Neural cell (in vitro differentiated cells): ENCODE measurements around the gene DRICH1. TPM values are rescaled to one million over a fixed set of nuclear protein-coding genes. Genes with fewer than 3 reads are reported as not detected.

Experiments
- H2AFZ ChIP-seq: fragments of 200-600, 300-800 bp; sonication (generic), shearing (Covaris generic); 2 replicates; pipeline ENCODE4 v1.6.0; 2014; ENCODE audit warnings: low read depth, mild to moderate bottlenecking, antibody characterized with exemption, low read length, moderate library complexity
- H3F3A ChIP-seq: fragments of 200-600 bp; shearing (Covaris generic); 2 replicates; pipeline ENCODE4 v1.6.1; 2016; ENCODE audit warnings: mild to moderate bottlenecking, moderate library complexity, mixed read lengths, antibody characterized with exemption, low read length; ENCODE audit not compliant: insufficient read depth, poor library complexity, severe bottlenecking
- H3K27ac ChIP-seq: fragments of 200-600, 300-800 bp; sonication (generic), shearing (Covaris generic); 2 replicates; pipeline ENCODE4 v1.5.1; 2014; ENCODE audit warnings: mild to moderate bottlenecking, low read length, moderate library complexity
- H3K27me3 ChIP-seq: fragments of 300-800, 200-600 bp; sonication (generic), shearing (Covaris generic); 2 replicates; pipeline ENCODE4 v1.6.0; 2014; ENCODE audit warnings: mild to moderate bottlenecking, low read depth, low read length, moderate library complexity; ENCODE audit not compliant: insufficient read depth
- H3K36me3 ChIP-seq: fragments of 300-800, 200-600 bp; sonication (generic), shearing (Covaris generic); 2 replicates; pipeline ENCODE4 v1.5.1; 2014; ENCODE audit warnings: mild to moderate bottlenecking, antibody characterized with exemption, low read length, moderate library complexity; ENCODE audit not compliant: insufficient read depth
- H3K4me2 ChIP-seq: fragments of 300-800, 200-600 bp; sonication (generic), shearing (Covaris generic); 2 replicates; pipeline ENCODE4 v1.6.0; 2014; ENCODE audit warnings: mild to moderate bottlenecking, low read length
- H3K4me3 ChIP-seq: fragments of 300-800, 200-600 bp; sonication (generic), shearing (Covaris generic); 2 replicates; pipeline ENCODE4 v1.5.1; 2014; ENCODE audit warnings: mild to moderate bottlenecking, low read length, moderate library complexity
- H3K79me2 ChIP-seq: fragments of 200-600 bp; shearing (Covaris generic); replicated peaks from 2 replicates; pipeline ENCODE4 v1.6.0; 2014; ENCODE audit warnings: mild to moderate bottlenecking, low read length, moderate library complexity; ENCODE audit not compliant: insufficient read depth
- H3K9ac ChIP-seq: fragments of 300-800, 200-600 bp; sonication (generic), shearing (Covaris generic); 2 replicates; pipeline ENCODE4 v1.6.1; 2016; ENCODE audit warnings: mild to moderate bottlenecking, low read length, mixed read lengths
- H3K9me2 ChIP-seq: fragments of 200-600 bp; shearing (Covaris generic); 2 replicates; pipeline ENCODE4 v1.6.1; 2016; ENCODE audit warnings: mild to moderate bottlenecking, low read length, mixed read lengths; ENCODE audit not compliant: insufficient read depth
- H3K9me3 ChIP-seq: fragments of 200-600, 300-800 bp; sonication (generic), shearing (Covaris generic); 2 replicates; pipeline ENCODE4 v1.6.1; 2016; ENCODE audit warnings: mild to moderate bottlenecking, mixed run types, low read length, moderate library complexity, mixed read lengths
- H4K20me1 ChIP-seq: fragments of 200-600 bp; shearing (Covaris generic); 2 replicates; pipeline ENCODE4 v1.6.1; 2016; ENCODE audit warnings: mild to moderate bottlenecking, mixed run types; ENCODE audit not compliant: insufficient read depth
- CTCF ChIP-seq: fragments of 450-650 bp; IDR thresholded peaks from 2 replicates; pipeline ENCODE4 v1.5.1; 2014; ENCODE audit warnings: antibody characterized with exemption, mild to moderate bottlenecking, moderate library complexity; ENCODE audit not compliant: poor library complexity, severe bottlenecking
- EP300 ChIP-seq: fragments of 450-650 bp; conservative IDR thresholded peaks from 2 replicates; pipeline ENCODE4 v1.6.1; 2014; ENCODE audit warnings: antibody characterized with exemption, mild to moderate bottlenecking, moderate library complexity; ENCODE audit not compliant: poor library complexity, severe bottlenecking
- EZH2 ChIP-seq: fragments of 200-600, 300-800 bp; shearing (Covaris generic), sonication (generic); IDR thresholded peaks from 2 replicates; pipeline ENCODE4 v1.6.1; 2014; ENCODE audit warnings: antibody characterized with exemption, low read length, borderline replicate concordance, mild to moderate bottlenecking; ENCODE audit not compliant: insufficient read depth, poor library complexity, severe bottlenecking
- MXI1 ChIP-seq: fragments of 450-650 bp; conservative IDR thresholded peaks from 2 replicates; pipeline ENCODE4 v1.6.1; 2014; ENCODE audit warnings: antibody characterized with exemption, mild to moderate bottlenecking; ENCODE audit not compliant: poor library complexity, severe bottlenecking
- POLR2AphosphoS5 ChIP-seq: IDR thresholded peaks from 2 replicates; pipeline ENCODE4 v1.6.1; 2012
- RAD21 ChIP-seq: fragments of 450-650 bp; conservative IDR thresholded peaks from 2 replicates; pipeline ENCODE4 v1.6.1; 2014; ENCODE audit warnings: antibody characterized with exemption, mild to moderate bottlenecking, moderate library complexity
- SMC3 ChIP-seq: fragments of 450-650 bp; conservative IDR thresholded peaks from 2 replicates; pipeline ENCODE4 v1.6.1; 2014; ENCODE audit warnings: antibody characterized with exemption, mild to moderate bottlenecking, moderate library complexity; ENCODE audit not compliant: poor library complexity
- TAF1 ChIP-seq: IDR thresholded peaks from 2 replicates; pipeline ENCODE4 v1.6.1; 2012; ENCODE audit warnings: low read depth
- polyA plus RNA-seq: library from polyadenylated mRNA; depleted of rRNA; stranded (reverse); fragments of >200 nt; gene quantifications from 2 replicates; pipeline ENCODE4 v1.2.3, GENCODE V29; 2014
- TF ChIP-seq, protein P1 (sequence below): IDR thresholded peaks from 2 replicates; pipeline ENCODE4 v1.6.1; 2012; ENCODE audit warnings: borderline replicate concordance

DRICH1 gene
- polyA plus RNA-seq, 1 donor from 2014 or later, result 0.48 TPM

GRCh38 chr22:23569716-23570115, 62.4 kb downstream of the DRICH1 start:
- Histone ChIP-seq H3K27me3 (peaks cover 7% of the 10 kb centered on the region), H3K4me3 (no peak overlapping the region)

GRCh38 chr22:23569291-23569690, 62.8 kb downstream of the DRICH1 start:
- H2AFZ ChIP-seq, result no peak overlapping the region
- H3K9ac ChIP-seq, result no peak overlapping the region
- no peaks in the 10 kb centered on the region for H3K79me2 ChIP-seq
- no peaks in the 10 kb centered on the region for H3K9me2 ChIP-seq
- no peak overlapping the region for H3K4me2 ChIP-seq
- H4K20me1 ChIP-seq, result no peaks in the 10 kb centered on the region
- no peak overlapping the region for H3K27ac ChIP-seq
- no peaks in the 10 kb centered on the region for H3K36me3 ChIP-seq
- TF ChIP-seq TAF1 (no peak), CTCF (no peak), SMC3 (no peak), MXI1 (no peak), RAD21 (no peak), POLR2AphosphoS5 (no peak), EZH2 (no peak)
- H3F3A ChIP-seq, result no peaks in the 10 kb centered on the region
- no peaks in the 10 kb centered on the region for H3K9me3 ChIP-seq
- peaks cover 7% of the 10 kb centered on the region for H3K27me3 ChIP-seq
- no peak overlapping the region for H3K4me3 ChIP-seq

More at GRCh38 chr22:23569716-23570115, 62.4 kb downstream of the DRICH1 start:
- no peak overlapping the region for H3K4me2 ChIP-seq
- H3K36me3 ChIP-seq, result no peaks in the 10 kb centered on the region
- no peaks in the 10 kb centered on the region for H3F3A ChIP-seq
- no peaks in the 10 kb centered on the region for H4K20me1 ChIP-seq
- H3K27ac ChIP-seq, result no peak overlapping the region
- no peaks in the 10 kb centered on the region for H3K9me3 ChIP-seq
- H3K9me2 ChIP-seq, result no peaks in the 10 kb centered on the region
- H3K9ac ChIP-seq, result no peak overlapping the region
- no peak overlapping the region for H2AFZ ChIP-seq
- H3K79me2 ChIP-seq, result no peaks in the 10 kb centered on the region
- no peak for TF ChIP-seq POLR2AphosphoS5
- TF ChIP-seq CTCF, result no peak
- no peak for TF ChIP-seq EZH2
- TF ChIP-seq MXI1, result no peak
- TF ChIP-seq, protein P1, sequence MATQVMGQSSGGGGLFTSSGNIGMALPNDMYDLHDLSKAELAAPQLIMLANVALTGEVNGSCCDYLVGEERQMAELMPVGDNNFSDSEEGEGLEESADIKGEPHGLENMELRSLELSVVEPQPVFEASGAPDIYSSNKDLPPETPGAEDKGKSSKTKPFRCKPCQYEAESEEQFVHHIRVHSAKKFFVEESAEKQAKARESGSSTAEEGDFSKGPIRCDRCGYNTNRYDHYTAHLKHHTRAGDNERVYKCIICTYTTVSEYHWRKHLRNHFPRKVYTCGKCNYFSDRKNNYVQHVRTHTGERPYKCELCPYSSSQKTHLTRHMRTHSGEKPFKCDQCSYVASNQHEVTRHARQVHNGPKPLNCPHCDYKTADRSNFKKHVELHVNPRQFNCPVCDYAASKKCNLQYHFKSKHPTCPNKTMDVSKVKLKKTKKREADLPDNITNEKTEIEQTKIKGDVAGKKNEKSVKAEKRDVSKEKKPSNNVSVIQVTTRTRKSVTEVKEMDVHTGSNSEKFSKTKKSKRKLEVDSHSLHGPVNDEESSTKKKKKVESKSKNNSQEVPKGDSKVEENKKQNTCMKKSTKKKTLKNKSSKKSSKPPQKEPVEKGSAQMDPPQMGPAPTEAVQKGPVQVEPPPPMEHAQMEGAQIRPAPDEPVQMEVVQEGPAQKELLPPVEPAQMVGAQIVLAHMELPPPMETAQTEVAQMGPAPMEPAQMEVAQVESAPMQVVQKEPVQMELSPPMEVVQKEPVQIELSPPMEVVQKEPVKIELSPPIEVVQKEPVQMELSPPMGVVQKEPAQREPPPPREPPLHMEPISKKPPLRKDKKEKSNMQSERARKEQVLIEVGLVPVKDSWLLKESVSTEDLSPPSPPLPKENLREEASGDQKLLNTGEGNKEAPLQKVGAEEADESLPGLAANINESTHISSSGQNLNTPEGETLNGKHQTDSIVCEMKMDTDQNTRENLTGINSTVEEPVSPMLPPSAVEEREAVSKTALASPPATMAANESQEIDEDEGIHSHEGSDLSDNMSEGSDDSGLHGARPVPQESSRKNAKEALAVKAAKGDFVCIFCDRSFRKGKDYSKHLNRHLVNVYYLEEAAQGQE, result no peak
- no peak for TF ChIP-seq TAF1
- TF ChIP-seq RAD21, result no peak
- TF ChIP-seq EP300, result no peak
